Measurements from ENCODE around the gene SCN1B. TPM values are rescaled to one million over a fixed set of nuclear protein-coding genes. Genes with fewer than 3 reads are reported as not detected.

Gene SCN1B
- total and polyA plus RNA-seq, 2 of the 13 experiments (the other 11 are each of a cell fraction or from before 2014, with no cell fraction given): 2.7 to 20.1 TPM

- TF ChIP-seq ZNF563 (CRISPR knock-in tag; IDR thresholded peaks at IDR 0.05): 0 out of 2 replicates have a peak, but pooled peaks have one; percentile 30
- peak; percentile 76; the same call in 1 of the 2 replicates for TF ChIP-seq ZC3H4 (CRISPR knock-in tag; IDR thresholded peaks at IDR 0.05; ENCODE audit: borderline replicate concordance)
- peak; percentile 19 for TF ChIP-seq SP4 (CRISPR knock-in tag; IDR thresholded peaks at IDR 0.05)
- TF ChIP-seq, protein P1, sequence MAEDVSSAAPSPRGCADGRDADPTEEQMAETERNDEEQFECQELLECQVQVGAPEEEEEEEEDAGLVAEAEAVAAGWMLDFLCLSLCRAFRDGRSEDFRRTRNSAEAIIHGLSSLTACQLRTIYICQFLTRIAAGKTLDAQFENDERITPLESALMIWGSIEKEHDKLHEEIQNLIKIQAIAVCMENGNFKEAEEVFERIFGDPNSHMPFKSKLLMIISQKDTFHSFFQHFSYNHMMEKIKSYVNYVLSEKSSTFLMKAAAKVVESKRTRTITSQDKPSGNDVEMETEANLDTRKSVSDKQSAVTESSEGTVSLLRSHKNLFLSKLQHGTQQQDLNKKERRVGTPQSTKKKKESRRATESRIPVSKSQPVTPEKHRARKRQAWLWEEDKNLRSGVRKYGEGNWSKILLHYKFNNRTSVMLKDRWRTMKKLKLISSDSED (CRISPR knock-in tag; IDR thresholded peaks at IDR 0.05): no peak; the same call in 1 of the 2 replicates
- TF ChIP-seq ZNF878 (CRISPR knock-in tag; IDR thresholded peaks at IDR 0.05): peak; percentile 48; the same call in 1 of the 2 replicates
- TF ChIP-seq ZFAT (CRISPR knock-in tag; conservative IDR thresholded peaks at IDR 0.05): no peak
- TF ChIP-seq SUZ12 (IDR thresholded peaks at IDR 0.05; ENCODE audit: low read depth, low read length): no peak
- peak; percentile 77 for TF ChIP-seq RARA (CRISPR knock-in tag; IDR thresholded peaks at IDR 0.05)
- TF ChIP-seq ZNF768 (CRISPR knock-in tag; IDR thresholded peaks at IDR 0.05): no peak
- no peak for TF ChIP-seq KDM6A (CRISPR knock-in tag; IDR thresholded peaks at IDR 0.05; ENCODE audit: low read depth)
- no peak; the same call in 1 of the 2 replicates for TF ChIP-seq ZMYM3 (CRISPR knock-in tag; IDR thresholded peaks at IDR 0.05)
- no peak for TF ChIP-seq NPAS2 (CRISPR knock-in tag; IDR thresholded peaks at IDR 0.05; ENCODE audit: borderline replicate concordance)
- TF ChIP-seq, protein P2, sequence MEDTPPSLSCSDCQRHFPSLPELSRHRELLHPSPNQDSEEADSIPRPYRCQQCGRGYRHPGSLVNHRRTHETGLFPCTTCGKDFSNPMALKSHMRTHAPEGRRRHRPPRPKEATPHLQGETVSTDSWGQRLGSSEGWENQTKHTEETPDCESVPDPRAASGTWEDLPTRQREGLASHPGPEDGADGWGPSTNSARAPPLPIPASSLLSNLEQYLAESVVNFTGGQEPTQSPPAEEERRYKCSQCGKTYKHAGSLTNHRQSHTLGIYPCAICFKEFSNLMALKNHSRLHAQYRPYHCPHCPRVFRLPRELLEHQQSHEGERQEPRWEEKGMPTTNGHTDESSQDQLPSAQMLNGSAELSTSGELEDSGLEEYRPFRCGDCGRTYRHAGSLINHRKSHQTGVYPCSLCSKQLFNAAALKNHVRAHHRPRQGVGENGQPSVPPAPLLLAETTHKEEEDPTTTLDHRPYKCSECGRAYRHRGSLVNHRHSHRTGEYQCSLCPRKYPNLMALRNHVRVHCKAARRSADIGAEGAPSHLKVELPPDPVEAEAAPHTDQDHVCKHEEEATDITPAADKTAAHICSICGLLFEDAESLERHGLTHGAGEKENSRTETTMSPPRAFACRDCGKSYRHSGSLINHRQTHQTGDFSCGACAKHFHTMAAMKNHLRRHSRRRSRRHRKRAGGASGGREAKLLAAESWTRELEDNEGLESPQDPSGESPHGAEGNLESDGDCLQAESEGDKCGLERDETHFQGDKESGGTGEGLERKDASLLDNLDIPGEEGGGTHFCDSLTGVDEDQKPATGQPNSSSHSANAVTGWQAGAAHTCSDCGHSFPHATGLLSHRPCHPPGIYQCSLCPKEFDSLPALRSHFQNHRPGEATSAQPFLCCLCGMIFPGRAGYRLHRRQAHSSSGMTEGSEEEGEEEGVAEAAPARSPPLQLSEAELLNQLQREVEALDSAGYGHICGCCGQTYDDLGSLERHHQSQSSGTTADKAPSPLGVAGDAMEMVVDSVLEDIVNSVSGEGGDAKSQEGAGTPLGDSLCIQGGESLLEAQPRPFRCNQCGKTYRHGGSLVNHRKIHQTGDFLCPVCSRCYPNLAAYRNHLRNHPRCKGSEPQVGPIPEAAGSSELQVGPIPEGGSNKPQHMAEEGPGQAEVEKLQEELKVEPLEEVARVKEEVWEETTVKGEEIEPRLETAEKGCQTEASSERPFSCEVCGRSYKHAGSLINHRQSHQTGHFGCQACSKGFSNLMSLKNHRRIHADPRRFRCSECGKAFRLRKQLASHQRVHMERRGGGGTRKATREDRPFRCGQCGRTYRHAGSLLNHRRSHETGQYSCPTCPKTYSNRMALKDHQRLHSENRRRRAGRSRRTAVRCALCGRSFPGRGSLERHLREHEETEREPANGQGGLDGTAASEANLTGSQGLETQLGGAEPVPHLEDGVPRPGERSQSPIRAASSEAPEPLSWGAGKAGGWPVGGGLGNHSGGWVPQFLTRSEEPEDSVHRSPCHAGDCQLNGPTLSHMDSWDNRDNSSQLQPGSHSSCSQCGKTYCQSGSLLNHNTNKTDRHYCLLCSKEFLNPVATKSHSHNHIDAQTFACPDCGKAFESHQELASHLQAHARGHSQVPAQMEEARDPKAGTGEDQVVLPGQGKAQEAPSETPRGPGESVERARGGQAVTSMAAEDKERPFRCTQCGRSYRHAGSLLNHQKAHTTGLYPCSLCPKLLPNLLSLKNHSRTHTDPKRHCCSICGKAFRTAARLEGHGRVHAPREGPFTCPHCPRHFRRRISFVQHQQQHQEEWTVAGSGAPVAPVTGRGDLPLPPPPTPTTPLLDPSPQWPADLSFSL (CRISPR knock-in tag; IDR thresholded peaks at IDR 0.05): 0 out of 2 replicates have a peak, but pooled peaks have one; percentile 53
- TF ChIP-seq THAP11 (CRISPR knock-in tag; IDR thresholded peaks at IDR 0.05): 0 out of 2 replicates have a peak, but pooled peaks have one; percentile 30
- TF ChIP-seq U2AF1 (optimal IDR thresholded peaks at IDR 0.05; ENCODE audit: low read depth, low read length): no peak
- TF ChIP-seq TBX2 (CRISPR knock-in tag; IDR thresholded peaks at IDR 0.05; ENCODE audit: borderline replicate concordance): no peak
- TF ChIP-seq REPIN1 (CRISPR knock-in tag; IDR thresholded peaks at IDR 0.05; ENCODE audit: borderline replicate concordance, low read depth): no peak
- TF ChIP-seq ONECUT2 (CRISPR knock-in tag; IDR thresholded peaks at IDR 0.05): no peak
- TF ChIP-seq ZNF543 (CRISPR knock-in tag; IDR thresholded peaks at IDR 0.05): peak; percentile 52; the same call in 1 of the 2 replicates
- TF ChIP-seq ZNF614 (CRISPR knock-in tag; IDR thresholded peaks at IDR 0.05; ENCODE audit: borderline replicate concordance): peak; percentile 38; the same call in 1 of the 2 replicates
- peak; percentile 72; the same call in 1 of the 2 replicates for TF ChIP-seq ZNF746 (CRISPR knock-in tag; IDR thresholded peaks at IDR 0.05)
Observed at GRCh38 chr19:34999498-35000337, 30.6 kb upstream of the SCN1B start, which contains the start of gene GRAMD1A (continued).
